ENCODE data around the gene ZNF765.
"Not testable (repeated sequence)": the region's sequence is repeated elsewhere in the genome, so short reads cannot be mapped to it uniquely, and the experiment has no call there.

The ZNF765 gene

DNA sequence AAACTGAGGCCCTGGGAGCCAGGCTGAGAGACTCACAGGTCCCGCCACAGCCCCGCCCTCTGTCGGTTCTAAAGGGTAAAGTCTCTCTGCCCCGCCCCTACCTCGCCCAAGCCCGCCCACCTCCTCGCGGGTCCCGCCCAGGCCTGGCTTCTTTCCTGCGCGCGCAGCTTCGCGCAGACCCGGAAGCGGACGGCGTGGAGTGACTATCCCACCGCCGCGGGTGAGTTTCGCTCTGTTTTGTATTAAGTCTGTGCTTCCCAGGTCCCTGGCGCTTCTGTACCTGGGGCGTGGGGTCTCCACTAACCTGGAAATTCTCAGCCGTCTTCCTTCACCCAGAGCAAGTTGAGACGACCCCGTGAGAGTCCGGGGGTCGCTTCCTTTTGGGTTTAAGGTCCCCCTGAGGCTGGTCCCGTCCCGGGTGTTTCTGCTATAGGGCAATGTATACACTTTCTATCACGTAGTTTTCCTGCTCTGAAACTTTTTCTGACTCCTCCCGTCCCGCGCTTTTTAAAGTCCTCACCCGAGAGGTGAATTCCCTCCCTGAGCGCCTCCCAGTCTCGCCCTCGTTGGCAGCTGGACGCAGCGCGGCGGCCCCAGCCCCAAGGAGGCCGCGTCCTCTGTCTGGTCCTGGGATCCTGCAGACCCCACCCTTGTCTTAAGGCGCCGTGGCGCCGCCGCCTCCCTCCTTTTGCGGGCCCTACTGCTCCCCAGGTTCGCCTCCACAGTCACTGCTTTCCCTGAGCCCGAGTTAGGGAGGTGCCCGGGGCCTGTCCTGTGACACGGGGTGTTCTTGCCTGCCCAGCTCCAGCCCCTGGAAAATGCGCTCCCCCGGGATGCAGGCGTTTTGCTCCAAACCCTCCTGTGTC is at the start of gene ZNF765:
ZNF765 (plus strand) TSS at position 176 of the 866 bp plus-strand sequence. CDS start 2,867 bp downstream, outside the sequence.
- DNase-seq = peak; percentile 16 to 95 (median 86)

DNA sequence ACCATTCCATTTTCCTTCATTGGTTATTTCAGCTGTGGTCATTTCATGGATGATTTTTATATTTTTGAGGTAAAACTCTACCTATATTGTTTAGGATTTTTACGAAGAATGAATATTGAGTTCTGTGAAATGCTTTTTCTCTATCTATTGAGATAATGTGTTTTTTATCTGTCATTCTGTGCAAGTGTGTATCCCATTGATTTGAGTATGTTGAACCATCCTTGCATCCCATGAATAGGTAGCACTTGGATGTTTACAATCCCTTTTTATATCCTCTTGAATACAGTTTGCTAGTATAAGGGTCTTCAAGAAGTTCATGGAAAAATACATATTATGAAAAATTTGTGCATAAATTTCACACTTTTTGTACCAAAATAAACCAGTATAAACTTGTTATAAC is 39.2 kb upstream of the ZNF765 start:
- no peak for DNase-seq

DNA sequence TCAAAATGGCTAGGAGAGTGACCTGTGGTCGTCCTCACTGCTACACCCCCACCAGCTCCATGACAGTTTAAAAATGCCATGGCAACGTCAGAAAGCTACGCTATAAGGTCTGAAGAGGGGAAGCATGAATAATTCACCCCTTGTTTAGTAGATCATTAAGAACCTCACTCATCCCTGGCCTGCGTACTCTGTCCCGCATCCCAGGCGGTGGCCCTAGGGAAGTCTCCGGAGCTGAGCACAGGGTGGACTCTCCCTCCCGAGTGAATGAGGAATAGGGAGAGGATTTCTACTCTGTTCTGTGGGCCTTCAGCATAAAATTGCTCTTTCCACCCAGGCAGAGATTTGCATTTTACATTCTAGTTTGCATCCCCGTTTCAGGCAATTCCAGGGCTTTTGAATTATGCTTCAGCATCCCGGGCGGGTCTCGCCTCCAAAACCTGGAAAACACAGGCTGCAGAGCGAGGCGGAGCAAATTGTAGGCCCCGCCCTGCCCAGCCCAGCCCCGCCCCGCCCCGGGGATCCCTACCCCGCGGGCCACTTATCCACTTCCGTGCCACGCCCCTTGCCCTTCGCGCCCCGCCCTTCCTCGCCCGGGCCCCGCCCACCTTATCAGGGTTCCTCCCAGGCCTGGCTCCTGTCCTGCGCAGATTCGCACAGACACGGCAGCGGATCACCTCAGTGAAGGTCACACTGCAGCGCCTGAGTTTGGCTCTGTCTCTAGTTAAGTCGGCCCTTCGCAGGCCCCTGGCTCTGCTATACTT is 36.9 kb upstream of the ZNF765 start:
- no peak for DNase-seq

DNA sequence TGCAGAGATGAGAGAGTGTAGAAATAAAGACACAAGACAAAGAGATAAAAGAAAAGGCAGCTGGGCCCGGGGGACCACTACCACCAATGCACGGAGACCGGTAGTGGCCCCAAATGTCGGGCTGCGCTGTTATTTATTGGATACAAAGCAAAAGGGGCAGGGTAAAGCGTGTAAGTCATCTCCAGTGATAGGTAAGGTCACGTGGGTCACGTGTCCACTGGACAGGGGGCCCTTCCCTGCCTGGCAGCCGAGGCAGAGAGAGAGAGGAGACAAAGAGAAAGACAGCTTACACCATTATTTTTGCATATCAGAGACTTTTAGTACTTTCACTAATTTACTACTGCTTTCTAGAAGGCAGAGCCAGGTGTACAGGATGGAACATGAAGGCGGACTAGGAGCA is 34.9 kb upstream of the ZNF765 start:
- not testable (repeated sequence) for DNase-seq

DNA sequence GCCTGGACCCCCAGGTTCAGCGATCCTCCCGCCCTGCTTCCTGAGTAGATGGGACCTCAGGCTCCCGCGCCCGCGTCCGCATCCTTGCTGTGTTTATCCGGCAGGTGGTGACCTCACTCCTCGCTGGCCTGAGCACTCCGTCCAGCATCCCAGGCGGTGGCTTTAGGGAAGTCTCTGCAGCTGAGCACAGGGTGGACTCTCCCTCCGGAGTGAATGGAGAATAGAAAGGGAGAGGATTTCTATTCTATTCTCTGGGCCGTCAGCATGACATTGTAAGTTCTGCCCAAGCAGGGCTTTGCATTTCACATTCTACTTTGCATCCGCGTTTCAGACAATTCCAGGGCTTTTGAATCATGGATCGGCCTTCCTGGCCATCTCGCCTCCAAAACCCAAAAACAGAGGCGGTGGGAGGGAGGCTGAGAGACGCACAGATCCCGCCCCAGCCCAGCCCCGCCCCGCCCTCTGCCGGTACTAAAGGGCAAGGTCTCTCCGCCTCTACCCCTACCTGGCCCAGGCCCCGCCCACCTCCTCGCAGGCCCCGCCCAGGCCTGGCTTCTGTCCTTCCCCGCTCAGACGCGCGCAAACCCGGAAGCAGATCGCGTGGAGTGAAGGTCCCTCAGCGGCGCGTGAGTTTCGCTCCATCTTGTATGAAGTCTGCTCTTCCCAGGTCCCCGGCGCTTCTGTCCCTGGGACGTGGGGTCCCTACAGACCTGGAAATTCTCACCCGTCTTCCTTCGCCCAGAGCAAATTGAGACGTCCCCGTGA is 29.6 kb upstream of the ZNF765 start, which contains the start of gene ZNF525:
ZNF525 (plus strand) TSS at position 572 of the 765 bp plus-strand sequence. CDS start 6,577 bp downstream, outside the sequence.
- DNase-seq = peak; percentile 2 to 90 (median 63)

DNA sequence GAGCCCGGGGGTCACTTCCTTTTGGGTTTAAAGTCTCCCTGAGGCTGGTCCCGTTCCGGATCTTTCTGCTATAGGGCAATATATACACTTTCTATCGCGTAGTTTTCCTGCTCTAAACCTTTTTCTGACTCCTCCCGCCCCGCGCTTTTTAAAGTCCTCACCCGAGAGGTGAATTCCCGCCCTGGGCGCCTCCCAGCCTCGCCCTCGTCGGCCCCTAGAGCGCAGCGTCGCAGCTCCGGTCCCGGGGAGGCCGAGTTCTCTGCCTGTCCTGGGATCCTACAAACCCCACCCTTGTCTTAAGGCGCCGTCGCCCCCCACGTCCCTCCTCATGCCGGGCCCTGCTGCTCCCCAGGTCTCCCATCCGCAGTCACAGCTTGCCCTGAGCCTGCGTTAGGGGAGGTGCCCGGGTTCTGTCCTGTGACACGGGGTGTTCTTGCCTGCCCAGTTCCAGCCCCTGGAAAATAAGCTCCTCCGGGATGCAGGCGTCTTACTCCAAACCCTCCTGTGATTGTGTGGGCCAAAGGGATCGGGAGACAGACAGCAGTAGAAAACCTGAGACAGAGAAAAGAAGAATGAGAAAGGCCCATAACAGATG is 29.0 kb upstream of the ZNF765 start:
- peak in 4 of 51 donors; percentile 7 to 43 (median 25) for DNase-seq

DNA sequence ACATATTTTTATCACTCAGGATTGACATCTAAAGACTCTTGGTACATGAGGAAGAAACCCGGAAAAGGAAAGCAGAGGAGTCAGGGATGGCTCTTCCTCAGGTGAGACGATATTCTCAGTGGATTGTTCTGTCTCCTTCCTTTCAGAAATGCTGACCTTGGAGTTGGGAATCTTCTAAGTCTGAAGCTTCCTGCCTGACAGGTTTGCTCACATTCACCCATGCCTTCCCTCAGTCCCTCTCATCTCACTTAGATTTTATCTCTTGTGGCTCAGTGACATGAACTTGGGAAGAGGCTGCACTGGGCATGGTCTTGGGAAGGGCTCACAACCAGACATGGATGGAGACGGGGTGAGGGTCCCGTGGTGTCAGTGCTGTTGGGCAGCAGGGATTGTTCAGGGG is 22.8 kb upstream of the ZNF765 start:
- no peak for DNase-seq

DNA sequence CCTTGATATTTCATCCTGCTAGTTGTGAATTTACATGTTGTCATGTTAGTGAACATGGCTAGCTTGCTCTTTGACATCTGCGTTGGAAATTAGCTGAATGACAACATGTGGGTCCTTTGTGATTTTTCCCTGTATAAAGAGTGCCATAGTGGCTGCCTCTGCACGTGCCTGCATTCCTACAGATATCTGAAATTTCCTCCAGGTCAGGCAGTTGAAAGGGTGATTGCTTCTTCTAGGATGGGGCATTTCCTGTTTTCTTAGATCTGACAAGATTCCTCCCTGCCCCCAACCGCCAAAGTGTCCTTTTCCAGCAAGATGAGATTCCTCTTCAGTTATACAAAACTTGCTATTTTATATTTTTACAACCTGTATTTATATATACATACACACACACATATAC is 20.7 kb upstream of the ZNF765 start:
- no peak for DNase-seq

DNA sequence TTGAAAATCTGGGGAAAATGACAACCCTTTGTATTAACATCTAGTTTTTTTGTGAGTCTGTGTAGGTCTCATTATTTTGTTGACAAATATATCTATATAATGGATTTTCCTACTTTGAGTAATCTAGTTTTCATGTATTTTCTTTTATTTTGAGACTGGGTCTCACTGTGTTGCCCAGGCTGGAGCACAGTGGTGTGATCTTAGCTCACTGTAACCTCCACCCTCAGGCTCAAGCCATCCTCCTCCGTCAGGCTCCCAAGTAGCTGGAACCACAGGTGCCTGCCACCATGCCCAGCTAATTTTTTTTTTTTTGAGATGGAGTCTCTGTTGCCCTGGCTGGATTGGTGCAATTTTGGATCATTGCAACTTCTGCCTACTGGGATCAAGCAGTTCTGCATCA is 20.2 kb upstream of the ZNF765 start:
- no peak for DNase-seq

DNA sequence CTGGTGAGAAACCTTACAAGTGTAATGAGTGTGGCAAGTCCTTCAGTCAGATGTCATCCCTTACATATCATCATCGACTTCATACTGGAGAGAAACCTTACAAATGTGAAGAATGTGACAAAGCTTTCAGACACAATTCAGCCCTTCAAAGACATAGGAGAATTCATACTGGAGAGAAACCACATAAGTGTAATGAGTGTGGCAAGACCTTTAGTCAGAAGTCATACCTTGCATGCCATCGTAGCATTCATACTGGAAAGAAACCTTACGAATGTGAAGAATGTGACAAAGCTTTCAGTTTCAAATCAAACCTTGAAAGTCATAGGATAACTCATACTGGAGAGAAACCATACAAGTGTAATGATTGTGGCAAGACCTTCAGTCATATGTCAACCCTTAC is 13.6 kb upstream of the ZNF765 start:
- no peak for DNase-seq

DNA sequence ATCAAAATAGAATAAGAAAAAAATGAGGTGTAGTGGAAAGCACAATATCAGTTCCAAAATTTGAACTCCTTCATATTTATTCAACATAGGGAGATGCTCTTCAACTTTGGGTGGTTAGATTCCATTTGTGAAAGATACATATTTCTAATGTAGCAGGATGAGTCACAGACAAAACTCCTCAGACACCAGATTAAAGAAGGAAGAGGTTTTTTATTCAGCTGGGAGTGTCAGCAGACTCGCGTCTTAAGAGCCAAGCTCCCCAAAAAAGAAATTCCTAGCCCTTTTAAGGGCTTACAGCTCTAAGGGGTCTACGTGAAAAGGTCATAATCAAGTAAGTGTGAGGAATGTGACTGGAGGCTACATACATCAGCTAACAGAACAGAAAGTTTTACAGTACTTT is 6.8 kb upstream of the ZNF765 start:
- DNase-seq = no peak

DNA sequence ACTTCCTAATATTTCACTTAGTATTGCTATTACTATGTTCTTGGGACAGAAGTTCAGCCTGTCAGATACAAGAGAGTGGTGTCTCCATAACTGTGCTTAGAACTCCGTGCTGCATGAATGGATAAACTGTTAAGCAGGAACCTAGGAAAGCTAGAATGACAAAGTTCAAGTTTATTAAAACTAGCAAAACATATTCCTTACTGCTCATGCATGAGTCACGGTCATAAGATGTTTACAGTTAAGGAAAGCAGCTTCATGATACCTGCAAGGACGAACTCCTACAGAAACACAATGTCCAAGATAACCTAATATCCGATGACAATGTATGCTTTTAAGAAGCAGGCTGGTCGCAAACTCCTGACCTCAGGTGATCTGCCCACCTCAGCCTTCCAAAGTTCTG is 6.0 kb upstream of the ZNF765 start:
- DNase-seq = no peak

DNA sequence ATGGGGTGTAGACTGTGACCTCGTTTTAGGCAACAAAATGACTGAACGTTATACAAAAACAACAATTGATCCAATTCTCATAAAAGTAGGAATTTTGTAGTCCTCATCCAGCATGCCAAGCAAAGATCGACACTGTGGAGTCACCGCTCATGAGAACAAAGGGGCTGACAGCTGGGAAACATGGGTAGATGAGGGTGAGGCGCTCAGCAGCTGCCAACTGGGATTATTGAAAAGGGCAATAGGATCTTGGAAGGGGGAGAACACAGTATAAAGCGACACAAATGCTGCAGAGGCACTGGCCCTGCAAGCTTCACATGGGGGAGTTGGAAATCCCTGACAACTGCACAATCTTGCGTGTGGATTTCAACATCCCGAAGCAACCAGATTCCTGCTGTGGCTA is 5.4 kb upstream of the ZNF765 start:
- DNase-seq = no peak

DNA sequence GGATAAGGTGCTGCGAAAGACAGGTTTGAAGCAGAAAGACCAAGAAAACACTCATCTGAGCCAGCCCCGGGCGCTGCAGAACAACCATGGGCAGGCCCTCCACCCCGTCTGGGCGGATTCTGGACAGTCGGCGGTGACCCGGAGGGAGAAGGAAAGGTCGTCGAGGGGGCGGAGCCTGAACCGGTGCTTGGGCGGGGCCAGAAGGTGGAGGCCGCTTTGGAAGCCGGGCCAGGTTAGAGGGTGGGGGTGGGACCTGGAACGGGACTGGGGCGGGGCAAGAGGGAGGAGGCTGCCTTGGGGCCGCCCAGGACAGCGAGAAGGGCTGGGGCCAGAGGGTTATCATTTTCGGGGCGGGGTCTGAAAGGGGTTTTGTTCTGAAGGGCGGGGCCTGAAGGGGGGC is 5.0 kb upstream of the ZNF765 start:
- peak in 17 of 51 donors; percentile 0 to 34 (median 3) for DNase-seq

DNA sequence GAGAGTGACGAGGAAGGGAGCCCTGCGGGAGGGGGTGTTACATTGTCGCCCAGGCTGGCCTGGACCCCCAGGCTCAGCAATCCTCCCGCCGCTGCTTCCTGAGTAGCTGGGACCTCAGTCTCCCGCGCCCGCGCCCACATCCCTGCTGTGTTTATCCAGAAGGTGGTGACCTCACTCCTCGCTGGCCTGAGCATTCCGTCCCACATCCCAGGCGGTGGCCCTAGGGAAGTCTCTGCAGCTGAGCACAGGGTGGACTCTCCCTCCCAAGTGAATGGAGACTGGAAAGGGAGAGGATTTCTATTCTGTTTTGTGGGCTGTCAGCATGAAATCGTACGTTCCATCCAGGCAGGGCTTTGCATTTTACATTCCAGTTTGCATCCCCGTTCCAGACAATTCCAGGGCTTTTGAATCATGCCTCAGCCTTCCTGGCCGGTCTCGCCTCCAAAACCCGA is 401 bp upstream of the ZNF765 start:
- DNase-seq = peak in 25 of 51 donors; percentile 5 to 72 (median 26)

DNA sequence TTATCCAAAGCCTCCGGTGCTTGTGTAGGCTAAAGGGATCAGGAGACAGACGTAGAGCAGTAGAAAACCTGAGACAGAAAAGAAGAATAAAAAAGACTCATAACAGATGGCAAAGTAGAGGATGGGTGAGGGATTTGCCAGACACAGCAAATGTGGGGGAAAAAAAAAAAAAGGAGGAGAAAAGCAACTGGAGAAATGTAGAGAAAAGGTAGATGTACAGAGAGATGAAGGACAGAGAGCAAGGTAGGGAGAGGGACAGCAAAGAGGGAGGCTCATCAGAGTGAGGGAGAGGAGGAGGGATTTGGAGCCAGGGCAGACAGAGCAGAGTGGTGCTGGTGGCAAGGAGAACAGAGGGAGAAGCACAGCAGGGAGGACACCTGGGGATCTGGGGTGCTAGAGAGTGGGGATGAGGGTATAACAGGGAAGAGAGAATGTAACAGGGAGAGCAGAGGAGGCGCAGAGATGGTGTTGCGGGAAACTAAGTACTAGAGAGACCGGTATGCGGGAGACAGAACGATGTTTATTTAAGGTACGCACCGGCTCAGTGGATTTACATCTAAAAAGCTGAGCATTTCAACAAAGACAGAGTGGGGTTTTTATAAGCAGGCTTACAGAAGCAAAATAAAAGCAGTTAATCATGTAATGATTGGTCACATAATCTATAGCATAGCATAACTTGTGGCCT is 1.0 kb downstream of the ZNF765 start:
- DNase-seq = not testable (repeated sequence)

DNA sequence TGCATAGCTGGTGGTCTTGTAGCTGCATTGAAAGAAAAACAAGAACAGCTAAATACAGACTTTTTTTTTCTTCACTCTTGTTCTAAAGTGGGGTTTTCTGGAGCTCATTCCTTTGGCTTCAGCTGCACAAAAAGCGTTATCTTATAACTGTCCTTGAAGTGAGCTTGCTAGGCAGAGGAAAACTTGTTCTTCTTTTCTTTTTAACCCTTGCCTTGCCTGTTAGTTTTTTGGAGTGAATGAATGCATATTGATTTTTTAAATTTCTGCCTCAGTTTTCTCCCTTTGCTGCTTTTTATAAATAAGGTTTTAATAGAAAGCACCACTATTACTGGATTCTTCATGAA is 1.5 kb downstream of the ZNF765 start:
- no peak for DNase-seq

DNA sequence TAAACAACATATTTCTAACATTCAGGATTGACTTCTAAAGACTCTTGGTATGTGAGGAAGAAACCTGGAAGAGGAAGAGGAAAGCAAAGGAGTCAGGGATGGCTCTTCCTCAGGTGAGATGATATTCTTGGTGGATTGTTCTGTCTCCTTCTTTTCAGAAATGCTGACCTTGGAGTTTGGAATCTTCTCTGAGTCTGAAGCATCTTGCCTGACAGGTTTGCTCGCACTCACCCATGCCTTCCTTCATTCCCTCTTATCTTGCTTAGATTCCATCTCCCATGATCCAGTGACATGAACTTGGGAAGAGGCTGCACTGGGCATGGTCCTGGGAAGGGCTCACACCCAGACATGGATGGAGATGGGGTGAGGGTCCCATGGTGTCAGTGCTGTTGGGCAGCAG is 3.0 kb downstream of the ZNF765 start:
- DNase-seq = not testable (repeated sequence)

DNA sequence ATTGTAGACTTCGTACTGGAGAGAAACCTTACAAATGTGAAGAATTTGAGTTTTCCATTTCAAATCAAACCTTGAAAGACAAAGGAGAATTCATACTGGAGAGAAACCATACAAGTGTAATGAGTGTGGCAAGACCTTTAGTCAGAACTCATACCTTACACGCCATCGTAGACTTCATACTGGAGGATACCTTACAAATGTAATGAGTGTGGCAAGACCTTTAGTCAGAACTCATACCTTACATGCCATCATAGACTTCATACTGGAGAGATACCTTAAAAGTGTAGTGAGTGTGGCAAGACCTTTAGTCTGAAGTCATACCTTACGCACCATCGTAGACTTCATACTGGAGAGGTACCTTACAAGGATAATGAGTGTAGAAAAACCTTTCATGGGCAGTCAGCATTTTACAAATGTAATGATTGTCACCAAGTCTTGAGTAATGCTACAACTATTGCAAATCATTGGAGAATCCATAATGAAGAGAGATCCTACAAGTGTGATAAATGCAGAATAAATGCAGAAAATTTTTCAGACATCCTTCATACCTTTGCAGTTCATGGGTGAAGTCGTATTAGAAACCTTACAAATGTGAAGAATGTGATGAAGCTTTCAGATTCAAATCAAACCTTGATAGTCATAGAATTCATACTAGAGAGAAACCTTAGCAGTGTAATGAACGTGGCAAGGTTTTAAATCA is 14.7 kb downstream of the ZNF765 start:
- no peak for DNase-seq

Data from hypothalamus (tissue), 51 donors.